A549 (cell line): ENCODE measurements around the gene OPN1MW.
"Not testable (repeated sequence)": the region's sequence is repeated elsewhere in the genome, so short reads cannot be mapped to it uniquely, and the experiment has no call there.

Source experiments
- CHD2 ChIP-seq: fragments of 150-350 bp; IDR thresholded peaks from 2 replicates; pipeline ENCODE4 v1.6.1; 2014; ENCODE audit warnings: low read length; ENCODE audit not compliant: partially characterized antibody
- CTCF ChIP-seq: fragments of >200 bp; sonication (Bioruptor Twin); formaldehyde crosslinking; IDR thresholded peaks from 3 replicates; pipeline ENCODE4 v1.5.1; 2016
- KDM5A ChIP-seq: fragments of 200-600 bp; sonication (generic); IDR thresholded peaks from 2 replicates; pipeline ENCODE4 v1.6.1; 2016; ENCODE audit warnings: antibody characterized with exemption, mild to moderate bottlenecking
- MAX ChIP-seq: IDR thresholded peaks from 2 replicates; pipeline ENCODE4 v1.6.1; 2012
- PHF8 ChIP-seq: fragments of 200-600 bp; sonication (generic); IDR thresholded peaks from 2 replicates; pipeline ENCODE4 v1.6.1; 2016; ENCODE audit warnings: low read depth, mild to moderate bottlenecking, antibody characterized with exemption, moderate library complexity, borderline replicate concordance
- POLR2A ChIP-seq: IDR thresholded peaks from 2 replicates; pipeline ENCODE4 v1.6.1; 2012; ENCODE audit warnings: mild to moderate bottlenecking, low read length
- REST ChIP-seq: fragments of 200-600 bp; sonication (generic); IDR thresholded peaks from 2 replicates; pipeline ENCODE4 v1.6.1; 2016; ENCODE audit warnings: antibody characterized with exemption, mild to moderate bottlenecking, moderate library complexity
- RFX5 ChIP-seq: fragments of 450-650 bp; IDR thresholded peaks from 2 replicates; pipeline ENCODE4 v1.7.1; 2014; ENCODE audit warnings: antibody characterized with exemption, mild to moderate bottlenecking, moderate library complexity
- USF2 ChIP-seq: fragments of 450-650 bp; IDR thresholded peaks from 2 replicates; pipeline ENCODE4 v1.6.1; 2014; ENCODE audit warnings: antibody characterized with exemption
- ZFP36 ChIP-seq: fragments of 450-650 bp; IDR thresholded peaks from 2 replicates; pipeline ENCODE4 v1.6.1; 2014; ENCODE audit warnings: borderline replicate concordance; ENCODE audit not compliant: partially characterized antibody

GRCh38 chrX:154144010-154144409 lies 38.4 kb upstream of the OPN1MW start, which contains the start of gene OPN1LW:
- not testable (repeated sequence) for TF ChIP-seq KDM5A, MAX, RFX5, CHD2, CTCF, POLR2A, ZFP36, REST, USF2, PHF8
